ENCODE measurements around the gene TBXA2R. TPM values are rescaled to one million over a fixed set of nuclear protein-coding genes. Genes with fewer than 3 reads are reported as not detected.
"Not testable (repeated sequence)": the region's sequence is repeated elsewhere in the genome, so short reads cannot be mapped to it uniquely, and the experiment has no call there.

Gene TBXA2R
- total RNA-seq, 3 donors from 2014 or later = 0.32 to 0.44 (median 0.33) TPM

DNA sequence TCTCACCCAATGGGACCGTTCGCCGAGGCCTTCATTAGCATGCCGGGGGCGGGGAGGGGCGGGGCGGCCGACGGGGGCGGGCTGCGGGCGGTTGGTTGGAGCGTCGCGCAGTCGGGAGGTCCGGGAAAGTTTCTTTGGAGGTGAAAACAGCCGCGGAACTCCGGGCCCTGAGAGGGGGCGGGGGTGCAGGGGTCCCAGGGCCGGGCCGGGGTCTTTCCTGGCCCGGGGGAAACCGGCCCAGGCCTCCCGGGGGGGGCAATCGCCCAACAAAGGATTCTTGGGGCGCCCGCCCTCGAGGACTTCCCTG lies 33.9 kb downstream of the TBXA2R start, which contains the start of gene HMG20B:
TSS of gene HMG20B (plus strand) at position 90 of the 307 bp plus-strand sequence. CDS start 366 bp downstream, outside the sequence.
- Histone ChIP-seq H3K4me1 (no peaks in the 10 kb centered on the region), H3K4me3 (peak within 1 kb of the TSS; percentile 90 to 96 (median 95)), H3K9me3 (no peaks in the 10 kb centered on the region), H3K27me3 (no peaks in the 10 kb centered on the region), H3K27ac (peak within 1 kb of the TSS; percentile 89 to 92), H3K36me3 (no peaks in the 10 kb centered on the region)
- DNase-seq (ENCODE audit: low spot score in 2 of 2) = no peak
- TF ChIP-seq POLR2A (IDR thresholded peaks at IDR 0.05) (peak; percentile 13), POLR2AphosphoS5 (IDR thresholded peaks at IDR 0.05) (no peak), CTCF (IDR thresholded peaks at IDR 0.05) (no peak)
- intact Hi-C loops (cut with DNase I; ENCODE audit: low total_unique reads) = no loop called here

GRCh38 chr19:3572132-3572854 lies 34.4 kb downstream of the TBXA2R start:
- Histone ChIP-seq H3K27me3 (no peaks in the 10 kb centered on the region), H3K36me3 (no peaks in the 10 kb centered on the region), H3K27ac (peak overlapping the region; percentile 76 to 92), H3K4me1 (no peaks in the 10 kb centered on the region), H3K4me3 (peak overlapping the region; percentile 90 to 96 (median 95)), H3K9me3 (no peaks in the 10 kb centered on the region)
- intact Hi-C loops (cut with DNase I; ENCODE audit: low total_unique reads) = no loop called here
- peak in 1 of 3 donors; percentile 50 for TF ChIP-seq POLR2AphosphoS5 (IDR thresholded peaks at IDR 0.05)
- TF ChIP-seq CTCF (IDR thresholded peaks at IDR 0.05) = no peak
- peak; percentile 100 for DNase-seq (ENCODE audit: low spot score in 2 of 2)

- intact Hi-C loops (cut with DNase I; ENCODE audit: low total_unique reads) = no loop called here
- Histone ChIP-seq H3K27ac (peak overlapping the region; percentile 64 to 76), H3K4me1 (no peaks in the 10 kb centered on the region)
Observed at GRCh38 chr19:3570606-3571011, 36.1 kb downstream of the TBXA2R start.

GRCh38 chr19:3570042-3570441 lies 36.6 kb downstream of the TBXA2R start:
- DNase-seq (ENCODE audit: low spot score in 2 of 2); H3K9me3 ChIP-seq; H3K4me3 ChIP-seq; H3K36me3 ChIP-seq; intact Hi-C loops (cut with DNase I; ENCODE audit: low total_unique reads); H3K4me1 ChIP-seq; H3K27me3 ChIP-seq: not testable (repeated sequence)
- H3K27ac ChIP-seq = peak overlapping the region in 1 of 2 donors; percentile 76

More at GRCh38 chr19:3570606-3571011, 36.1 kb downstream of the TBXA2R start:
- H3K36me3 ChIP-seq = no peaks in the 10 kb centered on the region
- DNase-seq (ENCODE audit: low spot score in 2 of 2) = peak in 1 of 2 donors; percentile 86
- no peaks in the 10 kb centered on the region for H3K9me3 ChIP-seq
- TF ChIP-seq POLR2AphosphoS5 (IDR thresholded peaks at IDR 0.05) (peak in 1 of 3 donors; percentile 28), POLR2A (IDR thresholded peaks at IDR 0.05) (no peak), CTCF (IDR thresholded peaks at IDR 0.05) (no peak)
- no peaks in the 10 kb centered on the region for H3K27me3 ChIP-seq
- no peak overlapping the region for H3K4me3 ChIP-seq

DNA sequence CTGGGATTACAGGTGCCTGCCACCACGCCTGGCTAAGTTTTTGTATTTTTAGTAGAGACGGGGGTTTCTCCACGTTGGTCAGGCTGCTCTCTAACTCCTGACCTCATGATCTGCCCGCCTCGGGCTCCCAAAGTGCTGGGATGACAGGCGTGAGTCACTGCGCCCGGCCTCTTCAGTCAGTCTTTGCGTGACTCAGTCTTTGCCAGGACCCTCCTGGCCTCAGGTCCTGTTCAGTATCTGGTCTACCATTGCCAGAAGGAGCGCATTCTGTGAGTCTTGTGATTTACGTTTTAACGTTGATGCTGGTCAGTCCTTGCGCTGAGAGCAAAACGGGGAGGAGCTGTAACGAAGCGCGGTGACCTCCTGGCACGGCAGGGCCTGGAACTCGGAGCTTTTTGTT lies 41.5 kb downstream of the TBXA2R start:
- intact Hi-C loops (cut with DNase I; ENCODE audit: low total_unique reads) = no loop called here
- no peaks in the 10 kb centered on the region for H3K36me3 ChIP-seq
- H3K27ac ChIP-seq = no peak overlapping the region
- TF ChIP-seq POLR2AphosphoS5 (IDR thresholded peaks at IDR 0.05) (no peak), POLR2A (IDR thresholded peaks at IDR 0.05) (no peak), CTCF (IDR thresholded peaks at IDR 0.05) (no peak)
- H3K4me1 ChIP-seq = no peaks in the 10 kb centered on the region
- no peak overlapping the region for H3K4me3 ChIP-seq
- no peaks in the 10 kb centered on the region for H3K27me3 ChIP-seq
- H3K9me3 ChIP-seq = no peaks in the 10 kb centered on the region
- no peak for DNase-seq (ENCODE audit: low spot score in 2 of 2)

Data from breast epithelium (tissue), 4 donors.